ENCODE data around the gene MBTPS1.

DNA sequence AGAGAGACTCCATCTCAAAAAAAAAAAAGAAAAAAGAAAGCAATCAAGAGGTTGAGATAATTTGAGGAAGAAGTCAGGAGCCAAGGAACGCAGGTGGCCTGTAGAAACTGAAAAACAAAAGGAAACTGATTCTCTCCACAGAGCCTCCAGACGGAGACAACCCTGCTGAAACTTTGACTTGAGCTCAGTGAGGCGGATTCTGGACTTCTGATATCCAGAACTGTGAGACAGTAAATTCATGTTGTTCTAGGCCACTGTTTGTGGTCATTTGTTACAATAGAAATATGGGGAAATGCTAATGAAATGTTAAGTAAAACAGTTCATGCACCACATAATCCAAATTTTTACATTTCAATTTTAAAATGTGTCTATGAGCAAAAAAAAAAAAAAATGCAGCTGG, 5.2 kb downstream of the MBTPS1 start:
- TF ChIP-seq, protein P1, sequence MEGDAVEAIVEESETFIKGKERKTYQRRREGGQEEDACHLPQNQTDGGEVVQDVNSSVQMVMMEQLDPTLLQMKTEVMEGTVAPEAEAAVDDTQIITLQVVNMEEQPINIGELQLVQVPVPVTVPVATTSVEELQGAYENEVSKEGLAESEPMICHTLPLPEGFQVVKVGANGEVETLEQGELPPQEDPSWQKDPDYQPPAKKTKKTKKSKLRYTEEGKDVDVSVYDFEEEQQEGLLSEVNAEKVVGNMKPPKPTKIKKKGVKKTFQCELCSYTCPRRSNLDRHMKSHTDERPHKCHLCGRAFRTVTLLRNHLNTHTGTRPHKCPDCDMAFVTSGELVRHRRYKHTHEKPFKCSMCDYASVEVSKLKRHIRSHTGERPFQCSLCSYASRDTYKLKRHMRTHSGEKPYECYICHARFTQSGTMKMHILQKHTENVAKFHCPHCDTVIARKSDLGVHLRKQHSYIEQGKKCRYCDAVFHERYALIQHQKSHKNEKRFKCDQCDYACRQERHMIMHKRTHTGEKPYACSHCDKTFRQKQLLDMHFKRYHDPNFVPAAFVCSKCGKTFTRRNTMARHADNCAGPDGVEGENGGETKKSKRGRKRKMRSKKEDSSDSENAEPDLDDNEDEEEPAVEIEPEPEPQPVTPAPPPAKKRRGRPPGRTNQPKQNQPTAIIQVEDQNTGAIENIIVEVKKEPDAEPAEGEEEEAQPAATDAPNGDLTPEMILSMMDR (IDR thresholded peaks at IDR 0.05; ENCODE audit: low read depth, low read length): no peak
- no peak for TF ChIP-seq MYC (IDR thresholded peaks at IDR 0.05; ENCODE audit: low read depth, low read length)
- no peak for TF ChIP-seq POLR2A (IDR thresholded peaks at IDR 0.05; ENCODE audit: extremely low read depth, insufficient read length)
- TF ChIP-seq, protein P2, sequence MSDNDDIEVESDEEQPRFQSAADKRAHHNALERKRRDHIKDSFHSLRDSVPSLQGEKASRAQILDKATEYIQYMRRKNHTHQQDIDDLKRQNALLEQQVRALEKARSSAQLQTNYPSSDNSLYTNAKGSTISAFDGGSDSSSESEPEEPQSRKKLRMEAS (IDR thresholded peaks at IDR 0.05; ENCODE audit: low read depth, low read length): no peak
